ENCODE data around the gene C9orf72. TPM values are rescaled to one million over a fixed set of nuclear protein-coding genes. Genes with fewer than 3 reads are reported as not detected.

The C9orf72 gene
- total and polyA plus RNA-seq, 2 experiments from 2014 or later: 11.6 to 27.8 TPM

DNA sequence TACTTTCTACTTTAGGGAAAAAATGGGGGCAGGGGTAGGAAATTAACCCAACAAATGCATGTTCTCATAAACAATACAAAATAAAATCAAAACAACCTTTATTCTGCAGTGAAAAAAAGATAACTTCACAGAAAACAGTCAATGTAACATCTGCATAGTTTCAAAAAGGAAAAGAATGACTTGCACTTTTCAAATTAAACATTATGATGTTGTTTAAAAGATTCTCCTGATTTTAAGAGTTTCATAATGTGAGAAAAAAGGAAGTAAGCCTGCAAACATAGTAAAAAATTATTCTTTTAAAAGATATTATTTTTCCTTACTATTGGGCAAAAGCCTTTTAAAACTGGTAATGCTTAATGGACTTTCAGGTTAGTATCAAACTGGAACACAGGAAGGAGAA, 7.6 kb downstream of the C9orf72 start (continued):
- TF ChIP-seq, protein P1, sequence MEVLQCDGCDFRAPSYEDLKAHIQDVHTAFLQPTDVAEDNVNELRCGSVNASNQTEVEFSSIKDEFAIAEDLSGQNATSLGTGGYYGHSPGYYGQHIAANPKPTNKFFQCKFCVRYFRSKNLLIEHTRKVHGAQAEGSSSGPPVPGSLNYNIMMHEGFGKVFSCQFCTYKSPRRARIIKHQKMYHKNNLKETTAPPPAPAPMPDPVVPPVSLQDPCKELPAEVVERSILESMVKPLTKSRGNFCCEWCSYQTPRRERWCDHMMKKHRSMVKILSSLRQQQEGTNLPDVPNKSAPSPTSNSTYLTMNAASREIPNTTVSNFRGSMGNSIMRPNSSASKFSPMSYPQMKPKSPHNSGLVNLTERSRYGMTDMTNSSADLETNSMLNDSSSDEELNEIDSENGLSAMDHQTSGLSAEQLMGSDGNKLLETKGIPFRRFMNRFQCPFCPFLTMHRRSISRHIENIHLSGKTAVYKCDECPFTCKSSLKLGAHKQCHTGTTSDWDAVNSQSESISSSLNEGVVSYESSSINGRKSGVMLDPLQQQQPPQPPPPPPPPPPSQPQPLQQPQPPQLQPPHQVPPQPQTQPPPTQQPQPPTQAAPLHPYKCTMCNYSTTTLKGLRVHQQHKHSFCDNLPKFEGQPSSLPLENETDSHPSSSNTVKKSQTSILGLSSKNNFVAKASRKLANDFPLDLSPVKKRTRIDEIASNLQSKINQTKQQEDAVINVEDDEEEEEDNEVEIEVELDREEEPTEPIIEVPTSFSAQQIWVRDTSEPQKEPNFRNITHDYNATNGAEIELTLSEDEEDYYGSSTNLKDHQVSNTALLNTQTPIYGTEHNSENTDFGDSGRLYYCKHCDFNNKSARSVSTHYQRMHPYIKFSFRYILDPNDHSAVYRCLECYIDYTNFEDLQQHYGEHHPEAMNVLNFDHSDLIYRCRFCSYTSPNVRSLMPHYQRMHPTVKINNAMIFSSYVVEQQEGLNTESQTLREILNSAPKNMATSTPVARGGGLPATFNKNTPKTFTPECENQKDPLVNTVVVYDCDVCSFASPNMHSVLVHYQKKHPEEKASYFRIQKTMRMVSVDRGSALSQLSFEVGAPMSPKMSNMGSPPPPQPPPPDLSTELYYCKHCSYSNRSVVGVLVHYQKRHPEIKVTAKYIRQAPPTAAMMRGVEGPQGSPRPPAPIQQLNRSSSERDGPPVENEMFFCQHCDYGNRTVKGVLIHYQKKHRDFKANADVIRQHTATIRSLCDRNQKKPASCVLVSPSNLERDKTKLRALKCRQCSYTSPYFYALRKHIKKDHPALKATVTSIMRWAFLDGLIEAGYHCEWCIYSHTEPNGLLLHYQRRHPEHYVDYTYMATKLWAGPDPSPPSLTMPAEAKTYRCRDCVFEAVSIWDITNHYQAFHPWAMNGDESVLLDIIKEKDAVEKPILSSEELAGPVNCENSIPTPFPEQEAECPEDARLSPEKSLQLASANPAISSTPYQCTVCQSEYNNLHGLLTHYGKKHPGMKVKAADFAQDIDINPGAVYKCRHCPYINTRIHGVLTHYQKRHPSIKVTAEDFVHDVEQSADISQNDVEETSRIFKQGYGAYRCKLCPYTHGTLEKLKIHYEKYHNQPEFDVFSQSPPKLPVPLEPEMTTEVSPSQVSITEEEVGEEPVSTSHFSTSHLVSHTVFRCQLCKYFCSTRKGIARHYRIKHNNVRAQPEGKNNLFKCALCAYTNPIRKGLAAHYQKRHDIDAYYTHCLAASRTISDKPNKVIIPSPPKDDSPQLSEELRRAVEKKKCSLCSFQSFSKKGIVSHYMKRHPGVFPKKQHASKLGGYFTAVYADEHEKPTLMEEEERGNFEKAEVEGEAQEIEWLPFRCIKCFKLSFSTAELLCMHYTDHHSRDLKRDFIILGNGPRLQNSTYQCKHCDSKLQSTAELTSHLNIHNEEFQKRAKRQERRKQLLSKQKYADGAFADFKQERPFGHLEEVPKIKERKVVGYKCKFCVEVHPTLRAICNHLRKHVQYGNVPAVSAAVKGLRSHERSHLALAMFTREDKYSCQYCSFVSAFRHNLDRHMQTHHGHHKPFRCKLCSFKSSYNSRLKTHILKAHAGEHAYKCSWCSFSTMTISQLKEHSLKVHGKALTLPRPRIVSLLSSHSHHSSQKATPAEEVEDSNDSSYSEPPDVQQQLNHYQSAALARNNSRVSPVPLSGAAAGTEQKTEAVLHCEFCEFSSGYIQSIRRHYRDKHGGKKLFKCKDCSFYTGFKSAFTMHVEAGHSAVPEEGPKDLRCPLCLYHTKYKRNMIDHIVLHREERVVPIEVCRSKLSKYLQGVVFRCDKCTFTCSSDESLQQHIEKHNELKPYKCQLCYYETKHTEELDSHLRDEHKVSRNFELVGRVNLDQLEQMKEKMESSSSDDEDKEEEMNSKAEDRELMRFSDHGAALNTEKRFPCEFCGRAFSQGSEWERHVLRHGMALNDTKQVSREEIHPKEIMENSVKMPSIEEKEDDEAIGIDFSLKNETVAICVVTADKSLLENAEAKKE (CRISPR knock-in tag; IDR thresholded peaks at IDR 0.05): no peak
- TF ChIP-seq CREB1 (CRISPR knock-in tag; IDR thresholded peaks at IDR 0.05; ENCODE audit: low read depth) (no peak), CTCF (conservative IDR thresholded peaks at IDR 0.05; ENCODE audit: low read depth in 2 of 2) (no peak), NANOG (IDR thresholded peaks at IDR 0.05; ENCODE audit: borderline replicate concordance) (no peak), ZNF331 (CRISPR knock-in tag; IDR thresholded peaks at IDR 0.05; ENCODE audit: low read depth) (no peak)
- TF ChIP-seq, protein P2, sequence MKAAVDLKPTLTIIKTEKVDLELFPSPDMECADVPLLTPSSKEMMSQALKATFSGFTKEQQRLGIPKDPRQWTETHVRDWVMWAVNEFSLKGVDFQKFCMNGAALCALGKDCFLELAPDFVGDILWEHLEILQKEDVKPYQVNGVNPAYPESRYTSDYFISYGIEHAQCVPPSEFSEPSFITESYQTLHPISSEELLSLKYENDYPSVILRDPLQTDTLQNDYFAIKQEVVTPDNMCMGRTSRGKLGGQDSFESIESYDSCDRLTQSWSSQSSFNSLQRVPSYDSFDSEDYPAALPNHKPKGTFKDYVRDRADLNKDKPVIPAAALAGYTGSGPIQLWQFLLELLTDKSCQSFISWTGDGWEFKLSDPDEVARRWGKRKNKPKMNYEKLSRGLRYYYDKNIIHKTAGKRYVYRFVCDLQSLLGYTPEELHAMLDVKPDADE (IDR thresholded peaks at IDR 0.05): no peak

GRCh38 chr9:27564670-27565069, 8.6 kb downstream of the C9orf72 start:
- no peaks in the 10 kb centered on the region for H3K4me1 Mint-ChIP-seq
- H3F3A ChIP-seq (replicated peaks; ENCODE audit: low read depth): no peaks in the 10 kb centered on the region
- H3K27me3 ChIP-seq (ENCODE audit: insufficient read depth): no peaks in the 10 kb centered on the region
- no peak for DNase-seq (ENCODE audit: low spot score)
- H3K9me3 Mint-ChIP-seq: no peaks in the 10 kb centered on the region
- H3K36me3 ChIP-seq (ENCODE audit: insufficient read depth): peaks cover 9% of the 10 kb centered on the region; the same call in 1 of the 2 replicates
- H3K79me2 ChIP-seq (replicated peaks; ENCODE audit: insufficient read depth): peaks cover 24% of the 10 kb centered on the region
- H3K9me2 ChIP-seq (ENCODE audit: insufficient read depth): no peaks in the 10 kb centered on the region
- H2AFZ ChIP-seq: no peak overlapping the region
- H3K27ac ChIP-seq (ENCODE audit: low read depth): no peak overlapping the region
- H4K20me1 ChIP-seq (replicated peaks; ENCODE audit: insufficient read depth): 0 out of 2 replicates have a peak, but pooled peaks cover 3% of the 10 kb centered on the region
- TF ChIP-seq, protein P1 (CRISPR knock-in tag; IDR thresholded peaks at IDR 0.05): no peak
- no peak overlapping the region for H3K4me2 ChIP-seq
- H3K4me1 ChIP-seq (ENCODE audit: insufficient read depth): no peaks in the 10 kb centered on the region
- peaks cover 14% of the 10 kb centered on the region; the same call in 2 of the 3 replicates for H3K36me3 Mint-ChIP-seq (ENCODE audit: low read depth)
- no peak overlapping the region for H3K4me3 ChIP-seq
- ATAC-seq: no peak
- no peak overlapping the region for H3K4me3 Mint-ChIP-seq
- H3K27me3 Mint-ChIP-seq (ENCODE audit: insufficient read depth, low read depth, poor library complexity): no peaks in the 10 kb centered on the region
- no peak overlapping the region for H3K27ac Mint-ChIP-seq
